Neural crest cell (in vitro differentiated cells): Measurements from ENCODE around the gene REC8. TPM values are rescaled to one million over a fixed set of nuclear protein-coding genes. Genes with fewer than 3 reads are reported as not detected.

Experiments
- DNase-seq: peaks from one replicate; pipeline ENCODE4 v3.0.0; 2021; ENCODE audit warnings: low read depth, mixed read lengths, low spot score
- H3K27ac Mint-ChIP-seq: one replicate; pipeline ENCODE4 v1.8.0; 2021; ENCODE audit warnings: mild to moderate bottlenecking, mixed read lengths; ENCODE audit not compliant: unreplicated experiment
- H3K27me3 Mint-ChIP-seq: 2 replicates; pipeline ENCODE4 v1.8.0; 2021; ENCODE audit warnings: low read depth, mild to moderate bottlenecking, mixed read lengths
- H3K36me3 Mint-ChIP-seq: 2 replicates; pipeline ENCODE4 v1.8.0; 2021; ENCODE audit warnings: low read depth, mild to moderate bottlenecking, mixed read lengths
- H3K4me1 Mint-ChIP-seq: 2 replicates; pipeline ENCODE4 v1.8.0; 2021; ENCODE audit warnings: mixed read lengths
- H3K4me3 Mint-ChIP-seq: one replicate; pipeline ENCODE4 v1.8.0; 2021; ENCODE audit warnings: mild to moderate bottlenecking, mixed read lengths
- H3K9me3 Mint-ChIP-seq: 2 replicates; pipeline ENCODE4 v1.8.0; 2021; ENCODE audit warnings: mixed read lengths
- CTCF ChIP-seq: fragments of 200-600 bp; sonication (generic); conservative IDR thresholded peaks from 2 replicates; pipeline ENCODE4 v1.5.0; 2021; ENCODE audit warnings: antibody characterized with exemption, mild to moderate bottlenecking
- total RNA-seq: library from RNA; stranded (reverse); gene quantifications from 2 replicates; pipeline ENCODE4 v1.2.1, GENCODE V29; 2021

Gene REC8
- total RNA-seq, 1 donor from 2014 or later: 160 TPM

- Mint-ChIP-seq H3K27ac (no peak overlapping the region), H3K27me3 (peaks cover 2% of the 10 kb centered on the region), H3K9me3 (no peaks in the 10 kb centered on the region), H3K36me3 (peaks cover 6% of the 10 kb centered on the region), H3K4me1 (peaks cover 4% of the 10 kb centered on the region), H3K4me3 (peak overlapping the region; percentile 70)
- no peak for TF ChIP-seq CTCF
- DNase-seq: no peak
These were observed 8.3 kb downstream of the REC8 start for GRCh38 chr14:24179961-24180796.

- TF ChIP-seq CTCF: no peak
- H3K4me3 Mint-ChIP-seq: peak overlapping the region; percentile 70
- H3K9me3 Mint-ChIP-seq: no peaks in the 10 kb centered on the region
- DNase-seq: no peak
- H3K27me3 Mint-ChIP-seq: peaks cover 2% of the 10 kb centered on the region
- no peak overlapping the region for H3K27ac Mint-ChIP-seq
- peaks cover 6% of the 10 kb centered on the region for H3K36me3 Mint-ChIP-seq
- H3K4me1 Mint-ChIP-seq: peaks cover 4% of the 10 kb centered on the region
These were observed 9.6 kb downstream of the REC8 start for GRCh38 chr14:24181371-24182077.

GRCh38 chr14:24182110-24182882 lies 10.4 kb downstream of the REC8 start:
- Mint-ChIP-seq H3K36me3 (peaks cover 6% of the 10 kb centered on the region), H3K27ac (no peak overlapping the region), H3K4me1 (peaks cover 7% of the 10 kb centered on the region)

GRCh38 chr14:24183014-24183481 lies 11.2 kb downstream of the REC8 start:
- peak overlapping the region; percentile 47 for H3K4me3 Mint-ChIP-seq
- peaks cover 2% of the 10 kb centered on the region for H3K27me3 Mint-ChIP-seq
- no peaks in the 10 kb centered on the region for H3K9me3 Mint-ChIP-seq
- TF ChIP-seq CTCF: no peak
- peaks cover 6% of the 10 kb centered on the region for H3K36me3 Mint-ChIP-seq
- H3K4me1 Mint-ChIP-seq: peaks cover 14% of the 10 kb centered on the region
- no peak for DNase-seq
- H3K27ac Mint-ChIP-seq: no peak overlapping the region

More at GRCh38 chr14:24182110-24182882, 10.4 kb downstream of the REC8 start:
- Mint-ChIP-seq H3K27me3 (peaks cover 2% of the 10 kb centered on the region), H3K4me3 (peak overlapping the region; percentile 51), H3K9me3 (no peaks in the 10 kb centered on the region)
- no peak for DNase-seq
- no peak for TF ChIP-seq CTCF
